WTC11 (cell line): ENCODE measurements around the gene SLC20A1. TPM values are rescaled to one million over a fixed set of nuclear protein-coding genes. Genes with fewer than 3 reads are reported as not detected.
A peak's percentile ranks its signal among the peaks of the same experiment; 100 is the strongest.

Experiments used
- ATAC-seq: fragments of 200-7000 bp; cut with Tn5 transposase; 2 replicates; pipeline ENCODE4 v1.10.0; 2021; ENCODE audit warnings: mild to moderate bottlenecking, moderate library complexity
- CTCF ChIA-PET: fragments of 300-600 bp; sonication (Branson Sonifier 250); formaldehyde crosslinking; loops from one replicate; lab custom pipeline; 2021; ENCODE audit warnings: antibody characterized with exemption; lab: Charles Lee
- POLR2A ChIA-PET: fragments of 350-600 bp; sonication (Branson Sonifier 250); formaldehyde crosslinking; loops from one replicate; lab custom pipeline; 2021; ENCODE audit warnings: antibody characterized with exemption; lab: Charles Lee
- DNase-seq: peaks from one replicate; pipeline ENCODE4 v3.0.0; 2021; ENCODE audit warnings: low spot score
- H3K27ac Mint-ChIP-seq: 2 replicates; pipeline ENCODE4 v1.8.0; 2021; ENCODE audit warnings: mixed read lengths
- H3K27me3 Mint-ChIP-seq: 2 replicates; pipeline ENCODE4 v1.8.0; 2021; ENCODE audit warnings: low read depth, mild to moderate bottlenecking, moderate library complexity, mixed read lengths
- H3K36me3 Mint-ChIP-seq: 2 replicates; pipeline ENCODE4 v1.8.0; 2021; ENCODE audit warnings: mixed read lengths
- H3K4me1 Mint-ChIP-seq: 2 replicates; pipeline ENCODE4 v1.8.0; 2022; ENCODE audit warnings: mixed read lengths
- H3K4me3 Mint-ChIP-seq: 2 replicates; pipeline ENCODE4 v1.8.0; 2021; ENCODE audit warnings: mild to moderate bottlenecking, moderate library complexity, mixed read lengths
- H3K9me3 Mint-ChIP-seq: 2 replicates; pipeline ENCODE4 v1.8.0; 2021; ENCODE audit warnings: mixed read lengths
- ERG ChIP-seq: fragments of 250-450 bp; sonication (Bioruptor Pico); IDR thresholded peaks from 2 replicates; pipeline ENCODE4 v1.8.0; 2021; ENCODE audit warnings: mild to moderate bottlenecking
- FOXJ3 ChIP-seq: sonication (generic); formaldehyde crosslinking; IDR thresholded peaks from 2 replicates; pipeline ENCODE4 v1.9.0; 2021; ENCODE audit warnings: missing genetic modification reagents, mild to moderate bottlenecking, borderline replicate concordance
- FOXP1 ChIP-seq: sonication (generic); formaldehyde crosslinking; IDR thresholded peaks from 2 replicates; pipeline ENCODE4 v1.8.0; 2022; ENCODE audit warnings: missing genetic modification reagents, mild to moderate bottlenecking, moderate library complexity, borderline replicate concordance
- HMGXB4 ChIP-seq: sonication (generic); formaldehyde crosslinking; IDR thresholded peaks from 2 replicates; pipeline ENCODE4 v1.8.1; 2023; ENCODE audit warnings: mild to moderate bottlenecking, moderate library complexity, missing genetic modification reagents
- IRF1 ChIP-seq: sonication (generic); formaldehyde crosslinking; IDR thresholded peaks from 2 replicates; pipeline ENCODE4 v1.8.0; 2023; ENCODE audit warnings: missing genetic modification reagents
- IRF2 ChIP-seq: sonication (generic); formaldehyde crosslinking; IDR thresholded peaks from 2 replicates; pipeline ENCODE4 v1.8.0; 2022; ENCODE audit warnings: low read depth, missing genetic modification reagents, borderline replicate concordance
- NR2C2 ChIP-seq: sonication (generic); formaldehyde crosslinking; IDR thresholded peaks from 2 replicates; pipeline ENCODE4 v1.8.0; 2022; ENCODE audit warnings: mild to moderate bottlenecking, missing genetic modification reagents
- PREB ChIP-seq: sonication (generic); formaldehyde crosslinking; IDR thresholded peaks from 2 replicates; pipeline ENCODE4 v1.8.1; 2022; ENCODE audit warnings: mild to moderate bottlenecking, missing genetic modification reagents, moderate library complexity, borderline replicate concordance
- TP53 ChIP-seq: sonication (generic); formaldehyde crosslinking; IDR thresholded peaks from 2 replicates; pipeline ENCODE4 v1.8.1; 2023; ENCODE audit warnings: mild to moderate bottlenecking, missing genetic modification reagents
- ZNF219 ChIP-seq: sonication (generic); formaldehyde crosslinking; IDR thresholded peaks from 2 replicates; pipeline ENCODE4 v1.8.0; 2023; ENCODE audit warnings: missing genetic modification reagents, mild to moderate bottlenecking, borderline replicate concordance
- ZSCAN18 ChIP-seq: fragments of 250-450 bp; sonication (Bioruptor Pico); IDR thresholded peaks from 2 replicates; pipeline ENCODE4 v2.1.2; 2022; ENCODE audit warnings: mild to moderate bottlenecking, moderate library complexity
- total RNA-seq: library from RNA; stranded (reverse); gene quantifications from 3 replicates; pipeline ENCODE4 v1.2.3, GENCODE V29; 2021

The SLC20A1 gene
- total RNA-seq, 1 experiment from 2014 or later: 59.9 TPM

GRCh38 chr2:112645310-112646101 is at the start of gene SLC20A1 (continued):
- TF ChIP-seq ZNF219 (CRISPR knock-in tag) (0 out of 2 replicates have a peak, but pooled peaks have one; percentile 50), HMGXB4 (CRISPR knock-in tag) (peak; percentile 73), PREB (no peak), ZSCAN18 (CRISPR knock-in tag) (no peak), FOXP1 (CRISPR knock-in tag) (0 out of 2 replicates have a peak, but pooled peaks have one; percentile 16)
- TF ChIP-seq, all 79 proteins: peak for 12

GRCh38 chr2:112597537-112598322 is 48.0 kb upstream of the SLC20A1 start:
- no peak overlapping the region for H3K4me3 Mint-ChIP-seq
- DNase-seq (no peak), ATAC-seq (no peak)
- CTCF ChIA-PET: interaction anchor here (1.3 to 5.9 kb wide), 3 partner anchors 48 to 344 kb away, joined by 3 to 51 read pairs (median 5); partner anchors contain the start of gene SLC20A1
- H3K36me3 Mint-ChIP-seq: no peaks in the 10 kb centered on the region
- H3K27ac Mint-ChIP-seq: no peak overlapping the region
- POLR2A ChIA-PET: interaction anchor here (0.6 kb wide), 1 partner anchor 22 kb away, joined by 4 read pairs; no protein-coding TSS in a partner anchor
- peaks cover 4% of the 10 kb centered on the region; the same call in 1 of the 2 replicates for H3K4me1 Mint-ChIP-seq
- no peaks in the 10 kb centered on the region for H3K27me3 Mint-ChIP-seq
- peaks cover 6% of the 10 kb centered on the region; the same call in 1 of the 2 replicates for H3K9me3 Mint-ChIP-seq
- TF ChIP-seq ZSCAN18 (CRISPR knock-in tag): no peak
- no peak for TF ChIP-seq NR2C2 (CRISPR knock-in tag)
- TF ChIP-seq ERG (CRISPR knock-in tag): no peak
- TF ChIP-seq IRF2: no peak
- TF ChIP-seq FOXP1 (CRISPR knock-in tag): no peak
- no peak for TF ChIP-seq IRF1 (CRISPR knock-in tag)
- no peak for TF ChIP-seq FOXJ3
- TF ChIP-seq TP53 (CRISPR knock-in tag): no peak
